Measurements from ENCODE around the gene PTPRK. TPM values are rescaled to one million over a fixed set of nuclear protein-coding genes. Genes with fewer than 3 reads are reported as not detected.
"Not testable (repeated sequence)": the region's sequence is repeated elsewhere in the genome, so short reads cannot be mapped to it uniquely, and the experiment has no call there.

Gene PTPRK
- total and polyA plus RNA-seq, 10 of the 15 experiments (the other 5 are each of a cell fraction or from before 2014, with no cell fraction given) = 0.23 to 1.9 (median 0.55) TPM

DNA sequence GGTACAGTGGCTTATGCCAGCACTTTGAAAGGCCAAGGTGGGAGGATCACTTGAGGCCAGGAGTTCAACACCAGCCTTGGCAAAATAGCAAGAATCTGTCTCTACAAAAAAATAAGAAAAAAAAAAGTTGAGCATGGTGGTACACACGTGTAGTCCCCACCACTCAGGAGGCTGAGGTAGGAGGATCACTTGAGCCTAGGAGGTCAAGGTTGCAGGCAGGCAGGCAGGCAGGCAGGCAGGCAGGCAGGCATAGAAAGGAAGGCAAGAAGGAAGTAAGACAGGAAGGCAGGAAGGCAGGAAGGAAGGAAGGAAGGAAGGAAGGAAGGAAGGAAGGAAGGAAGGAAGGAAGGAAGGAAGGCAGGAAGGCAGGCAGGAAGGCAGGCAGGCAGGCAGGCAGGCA is 85.6 kb downstream of the PTPRK start:
- intact Hi-C loops (cut with micrococcal nuclease; ENCODE audit: unreplicated experiment) = not testable (repeated sequence)
- WGBS (ENCODE audit: insufficient coverage, insufficient replicate concordance, low lambda C conversion rate, missing lambda C conversion rate) = 0% methylated on average over 1 of the region's 1 CpG

DNA sequence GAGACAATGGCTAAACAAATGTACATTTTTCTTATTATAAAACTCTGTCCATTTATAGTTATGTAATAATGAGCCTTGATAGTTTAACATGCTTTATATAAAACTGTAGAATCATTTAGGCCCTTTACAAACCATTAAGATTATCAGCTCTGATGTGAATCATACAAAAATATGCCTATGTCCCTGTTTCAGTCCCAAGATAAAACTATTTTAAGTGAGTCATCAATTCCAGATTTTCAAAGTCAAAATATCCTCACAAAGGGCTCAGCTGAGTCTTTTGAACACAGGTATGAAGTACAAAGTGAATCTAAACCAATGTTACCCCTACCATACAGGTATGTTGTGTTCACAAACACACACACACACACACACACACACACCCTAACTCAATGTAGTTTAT is 88.0 kb downstream of the PTPRK start:
- BruUV-seq (replicated peaks) = no TSS peak
- no peak for DNase-seq (ENCODE audit: low read depth, low spot score)
- RAD21 ChIA-PET (ENCODE audit: unreplicated experiment) = no interaction called here
- no peak for TF ChIP-seq BRCA1 (IDR thresholded peaks at IDR 0.05; ENCODE audit: low read depth, low read length)
- TF ChIP-seq EED (IDR thresholded peaks at IDR 0.05; ENCODE audit: low read depth) = no peak
- TF ChIP-seq IKZF1 (conservative IDR thresholded peaks at IDR 0.05) = no peak
- TF ChIP-seq, protein P1, sequence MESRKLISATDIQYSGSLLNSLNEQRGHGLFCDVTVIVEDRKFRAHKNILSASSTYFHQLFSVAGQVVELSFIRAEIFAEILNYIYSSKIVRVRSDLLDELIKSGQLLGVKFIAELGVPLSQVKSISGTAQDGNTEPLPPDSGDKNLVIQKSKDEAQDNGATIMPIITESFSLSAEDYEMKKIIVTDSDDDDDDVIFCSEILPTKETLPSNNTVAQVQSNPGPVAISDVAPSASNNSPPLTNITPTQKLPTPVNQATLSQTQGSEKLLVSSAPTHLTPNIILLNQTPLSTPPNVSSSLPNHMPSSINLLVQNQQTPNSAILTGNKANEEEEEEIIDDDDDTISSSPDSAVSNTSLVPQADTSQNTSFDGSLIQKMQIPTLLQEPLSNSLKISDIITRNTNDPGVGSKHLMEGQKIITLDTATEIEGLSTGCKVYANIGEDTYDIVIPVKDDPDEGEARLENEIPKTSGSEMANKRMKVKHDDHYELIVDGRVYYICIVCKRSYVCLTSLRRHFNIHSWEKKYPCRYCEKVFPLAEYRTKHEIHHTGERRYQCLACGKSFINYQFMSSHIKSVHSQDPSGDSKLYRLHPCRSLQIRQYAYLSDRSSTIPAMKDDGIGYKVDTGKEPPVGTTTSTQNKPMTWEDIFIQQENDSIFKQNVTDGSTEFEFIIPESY (IDR thresholded peaks at IDR 0.05) = no peak
- TF ChIP-seq KDM1A (IDR thresholded peaks at IDR 0.05; ENCODE audit: borderline replicate concordance) = no peak
- TF ChIP-seq GATAD2B (conservative IDR thresholded peaks at IDR 0.05; ENCODE audit: low read depth) = no peak
- TF ChIP-seq, protein P2, sequence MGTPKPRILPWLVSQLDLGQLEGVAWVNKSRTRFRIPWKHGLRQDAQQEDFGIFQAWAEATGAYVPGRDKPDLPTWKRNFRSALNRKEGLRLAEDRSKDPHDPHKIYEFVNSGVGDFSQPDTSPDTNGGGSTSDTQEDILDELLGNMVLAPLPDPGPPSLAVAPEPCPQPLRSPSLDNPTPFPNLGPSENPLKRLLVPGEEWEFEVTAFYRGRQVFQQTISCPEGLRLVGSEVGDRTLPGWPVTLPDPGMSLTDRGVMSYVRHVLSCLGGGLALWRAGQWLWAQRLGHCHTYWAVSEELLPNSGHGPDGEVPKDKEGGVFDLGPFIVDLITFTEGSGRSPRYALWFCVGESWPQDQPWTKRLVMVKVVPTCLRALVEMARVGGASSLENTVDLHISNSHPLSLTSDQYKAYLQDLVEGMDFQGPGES (IDR thresholded peaks at IDR 0.05) = no peak
- TF ChIP-seq, protein P3, sequence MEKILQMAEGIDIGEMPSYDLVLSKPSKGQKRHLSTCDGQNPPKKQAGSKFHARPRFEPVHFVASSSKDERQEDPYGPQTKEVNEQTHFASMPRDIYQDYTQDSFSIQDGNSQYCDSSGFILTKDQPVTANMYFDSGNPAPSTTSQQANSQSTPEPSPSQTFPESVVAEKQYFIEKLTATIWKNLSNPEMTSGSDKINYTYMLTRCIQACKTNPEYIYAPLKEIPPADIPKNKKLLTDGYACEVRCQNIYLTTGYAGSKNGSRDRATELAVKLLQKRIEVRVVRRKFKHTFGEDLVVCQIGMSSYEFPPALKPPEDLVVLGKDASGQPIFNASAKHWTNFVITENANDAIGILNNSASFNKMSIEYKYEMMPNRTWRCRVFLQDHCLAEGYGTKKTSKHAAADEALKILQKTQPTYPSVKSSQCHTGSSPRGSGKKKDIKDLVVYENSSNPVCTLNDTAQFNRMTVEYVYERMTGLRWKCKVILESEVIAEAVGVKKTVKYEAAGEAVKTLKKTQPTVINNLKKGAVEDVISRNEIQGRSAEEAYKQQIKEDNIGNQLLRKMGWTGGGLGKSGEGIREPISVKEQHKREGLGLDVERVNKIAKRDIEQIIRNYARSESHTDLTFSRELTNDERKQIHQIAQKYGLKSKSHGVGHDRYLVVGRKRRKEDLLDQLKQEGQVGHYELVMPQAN (conservative IDR thresholded peaks at IDR 0.05) = no peak

More for the DNA sequence above, 85.6 kb downstream of the PTPRK start:
- H3K4me1 ChIP-seq (ENCODE audit: control insufficient read depth, insufficient read depth, low read length); H3K27me3 ChIP-seq (replicated peaks in 1 of 2; ENCODE audit: control insufficient read depth in 2 of 2, insufficient read depth in 2 of 2, low read length in 1 of 2); H3K36me3 ChIP-seq (ENCODE audit: control insufficient read depth in 2 of 2, insufficient read depth in 2 of 2, low read length in 1 of 2); H4K20me1 ChIP-seq (ENCODE audit: control insufficient read depth, insufficient read depth); H3K9ac ChIP-seq (ENCODE audit: control insufficient read depth, insufficient read depth, low read length); H2AFZ ChIP-seq (ENCODE audit: control insufficient read depth, low read depth, low read length); in situ Hi-C loops (cut with MboI); BruUV-seq (replicated peaks); POLR2A ChIA-PET; H3K79me2 ChIP-seq (ENCODE audit: control insufficient read depth, insufficient read depth, low read length); H3K27ac ChIP-seq (ENCODE audit: control insufficient read depth, insufficient read depth); DNase-seq (ENCODE audit: low read depth, low spot score); H3K9me3 ChIP-seq (replicated peaks; ENCODE audit: control insufficient read depth, insufficient read depth, low read length); ATAC-seq; RAD21 ChIA-PET (ENCODE audit: unreplicated experiment); FAIRE-seq; SMC1A ChIA-PET (ENCODE audit: uncharacterized antibody, unreplicated experiment); H3K4me3 ChIP-seq; H3K4me2 ChIP-seq (ENCODE audit: control insufficient read depth, insufficient read depth); CTCF ChIA-PET: not testable (repeated sequence)
- TF ChIP-seq ETV6 (conservative IDR thresholded peaks at IDR 0.05 in 1 of 2, IDR thresholded peaks at IDR 0.05 in 1 of 2; ENCODE audit: borderline replicate concordance in 1 of 2, low read depth in 1 of 2) = peak in 1 of 2 experiments; percentile 46; a peak in 1 of 4 replicates

More for the DNA sequence above, 88.0 kb downstream of the PTPRK start:
- no peaks in the 10 kb centered on the region for H3K36me3 ChIP-seq (ENCODE audit: control insufficient read depth in 2 of 2, insufficient read depth in 2 of 2, low read length in 1 of 2)
- ChIA-PET POLR2A (no interaction called here), SMC1A (ENCODE audit: uncharacterized antibody, unreplicated experiment) (no interaction called here), CTCF (no interaction called here)
- H3K27ac ChIP-seq (ENCODE audit: control insufficient read depth, insufficient read depth) = no peak overlapping the region
- no peaks in the 10 kb centered on the region for H4K20me1 ChIP-seq (ENCODE audit: control insufficient read depth, insufficient read depth)
- no peak overlapping the region for H2AFZ ChIP-seq (ENCODE audit: control insufficient read depth, low read depth, low read length)
- H3K4me1 ChIP-seq (ENCODE audit: control insufficient read depth, insufficient read depth, low read length) = no peaks in the 10 kb centered on the region
- no peak for ATAC-seq
- in situ Hi-C loops (cut with MboI) = no loop called here
- H3K9me3 ChIP-seq (replicated peaks; ENCODE audit: control insufficient read depth, insufficient read depth, low read length) = no peaks in the 10 kb centered on the region
- no peaks in the 10 kb centered on the region for H3K27me3 ChIP-seq (replicated peaks in 1 of 2; ENCODE audit: control insufficient read depth in 2 of 2, insufficient read depth in 2 of 2, low read length in 1 of 2)
- intact Hi-C loops (cut with micrococcal nuclease; ENCODE audit: unreplicated experiment) = no loop called here
- no peaks in the 10 kb centered on the region for H3K79me2 ChIP-seq (ENCODE audit: control insufficient read depth, insufficient read depth, low read length)
- FAIRE-seq = no peak
- no peak overlapping the region for H3K4me3 ChIP-seq
- no peak overlapping the region for H3K9ac ChIP-seq (ENCODE audit: control insufficient read depth, insufficient read depth, low read length)
- H3K4me2 ChIP-seq (ENCODE audit: control insufficient read depth, insufficient read depth) = no peak overlapping the region

All from GM12878 (cell line).